GM19193 (cell line): ENCODE results near the gene BEX1.

ENCODE experiments used
- POLR2A ChIP-seq: IDR thresholded peaks from 4 replicates; pipeline ENCODE4 v1.6.1; 2011; ENCODE audit not compliant: insufficient read depth, insufficient read length; ENCODE audit errors: extremely low read depth

Gene BEX1

DNA sequence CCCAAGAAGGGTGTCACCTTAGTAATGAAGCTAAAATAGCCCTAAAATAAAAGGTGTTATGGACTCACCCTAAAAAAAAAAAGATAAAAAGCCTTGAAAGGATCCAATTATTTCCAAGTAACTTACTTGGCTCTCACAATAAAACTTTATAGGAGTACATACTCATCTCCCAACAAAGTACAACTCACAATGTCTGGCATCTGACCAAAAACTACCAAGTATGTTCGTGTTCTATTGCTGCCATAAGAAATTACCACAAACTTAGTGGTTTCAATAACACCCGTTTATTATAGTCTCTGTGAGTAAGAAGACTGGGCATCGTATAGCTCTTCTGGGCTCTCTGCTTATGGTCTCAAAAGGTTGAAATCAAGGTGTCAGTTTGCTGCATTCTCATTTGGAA lies 51.0 kb downstream of the BEX1 start:
- TF ChIP-seq POLR2A, result no peak
